Left cardiac atrium (tissue), 4 donors: Measurements from ENCODE around the gene INTS6L. TPM values are rescaled to one million over a fixed set of nuclear protein-coding genes. Genes with fewer than 3 reads are reported as not detected.

Source experiments
- ATAC-seq, 2 donors: fragments of 200-7000 bp; cut with Tn5 transposase; one replicate each; pipeline ENCODE4 v1.9.1; 2020; ENCODE audit warnings: mild to moderate bottlenecking in 2 of 2, moderate library complexity in 2 of 2
- DNase-seq: peaks from one replicate; pipeline ENCODE4 v3.0.0-alpha.2; 2020
- intact Hi-C, 2 donors: fragments of 100-400 bp; cut with DNase I; formaldehyde crosslinking; loops; one replicate each; pipeline versions ENCODE4 v1.14.1 to v1.15.1; 2022 to 2023
- total RNA-seq, 2 donors: library from RNA; stranded (reverse); fragmentation: NEBNext Ultra II Directional; extraction: Animal tissue kit (Norgen Biotek cat#: 25700); gene quantifications; one replicate each; pipeline ENCODE4 v1.2.1, GENCODE V29; 2021
- donor health status: DM: no; HTN: yes; CAD: no.
- donor health status: DM: no; HTN: yes; CAD: no; lungs with severe emphysema.
- donor health status: DM: yes; HTN: yes; CAD: no.
- donor health status: Dilated cardiomyopathy.

INTS6L gene
- total RNA-seq, 2 donors from 2014 or later: 9.4 to 11.0 TPM

GRCh38 chrX:135521405-135522131 lies 1.1 kb downstream of the INTS6L start:
- intact Hi-C loops: no loop called here
- ATAC-seq (peak; percentile 89 to 95), DNase-seq (peak; percentile 86)

GRCh38 chrX:135522132-135522530 lies 1.7 kb downstream of the INTS6L start:
- no peak for ATAC-seq
- intact Hi-C loops: no loop called here
- no peak for DNase-seq

GRCh38 chrX:135522878-135523693 lies 2.6 kb downstream of the INTS6L start:
- intact Hi-C loops: no loop called here
- ATAC-seq (no peak), DNase-seq (no peak)

- no peak for DNase-seq
- intact Hi-C loops: no loop called here
- no peak for ATAC-seq
Observed at GRCh38 chrX:135528254-135528653, 7.8 kb downstream of the INTS6L start.

- ATAC-seq (no peak), DNase-seq (no peak)
- intact Hi-C loops: no loop called here
Observed at GRCh38 chrX:135528756-135529155, 8.3 kb downstream of the INTS6L start.

GRCh38 chrX:135530097-135530496 lies 9.6 kb downstream of the INTS6L start:
- ATAC-seq: no peak
- intact Hi-C loops: no loop called here

GRCh38 chrX:135531813-135532212 lies 11.4 kb downstream of the INTS6L start:
- DNase-seq (no peak), ATAC-seq (no peak)
- intact Hi-C loops: no loop called here

More at GRCh38 chrX:135530097-135530496, 9.6 kb downstream of the INTS6L start:
- DNase-seq: no peak

- no peak for DNase-seq
- no peak for ATAC-seq
- intact Hi-C loops: no loop called here
Observed at GRCh38 chrX:135535077-135535940, 14.8 kb downstream of the INTS6L start.

- intact Hi-C loops: no loop called here
- ATAC-seq: no peak
Observed at GRCh38 chrX:135536877-135537276, 16.4 kb downstream of the INTS6L start.

GRCh38 chrX:135541351-135541750 lies 20.9 kb downstream of the INTS6L start:
- no peak for DNase-seq
- no peak for ATAC-seq
- intact Hi-C loops: no loop called here

More at GRCh38 chrX:135536877-135537276, 16.4 kb downstream of the INTS6L start:
- DNase-seq: no peak

- DNase-seq (no peak), ATAC-seq (no peak)
- intact Hi-C loops: no loop called here
Observed at GRCh38 chrX:135543172-135543571, 22.7 kb downstream of the INTS6L start.

GRCh38 chrX:135543924-135544323 lies 23.5 kb downstream of the INTS6L start:
- intact Hi-C loops: no loop called here
- ATAC-seq (no peak), DNase-seq (no peak)

- peak; percentile 23 to 60 for ATAC-seq
- intact Hi-C loops: no loop called here
- DNase-seq: no peak
Observed at GRCh38 chrX:135544338-135544948, 24.0 kb downstream of the INTS6L start.

- intact Hi-C loops: no loop called here
- no peak for ATAC-seq
- DNase-seq: no peak
Observed at GRCh38 chrX:135547767-135548166, 27.3 kb downstream of the INTS6L start.

GRCh38 chrX:135549519-135549918 lies 29.1 kb downstream of the INTS6L start:
- DNase-seq (no peak), ATAC-seq (no peak)
- intact Hi-C loops: no loop called here

- ATAC-seq (no peak), DNase-seq (no peak)
- intact Hi-C loops: no loop called here
Observed at GRCh38 chrX:135556055-135556454, 35.6 kb downstream of the INTS6L start.

GRCh38 chrX:135557344-135557743 lies 36.9 kb downstream of the INTS6L start:
- intact Hi-C loops: no loop called here
- DNase-seq (no peak), ATAC-seq (no peak)

- ATAC-seq: no peak
- no peak for DNase-seq
- intact Hi-C loops: loop anchor here (5.0 to 10.0 kb wide), 2 partner anchors 85 to 88 kb away; no protein-coding TSS in a partner anchor
Observed at GRCh38 chrX:135572436-135572835, 52.0 kb downstream of the INTS6L start.

GRCh38 chrX:135581496-135581895 lies 61.0 kb downstream of the INTS6L start:
- intact Hi-C loops: no loop called here
- no peak for DNase-seq
- no peak for ATAC-seq
